H9 (cell line): ENCODE results near the gene TAS2R46. TPM values are rescaled to one million over a fixed set of nuclear protein-coding genes. Genes with fewer than 3 reads are reported as not detected.

Source experiments
- DNase-seq: peaks from one replicate; pipeline ENCODE4 v3.0.0-alpha.2; 2017
- H2AFZ ChIP-seq: one replicate; pipeline ENCODE4 v1.6.1; 2013; ENCODE audit warnings: mild to moderate bottlenecking, low read length, control low read depth, moderate library complexity
- H2AK5ac ChIP-seq: 2 replicates; pipeline ENCODE4 v1.6.1; 2013; ENCODE audit warnings: low read length, control low read depth, mixed read lengths; ENCODE audit not compliant: insufficient read length
- H2BK120ac ChIP-seq: one replicate; pipeline ENCODE4 v1.6.1; 2013; ENCODE audit warnings: low read depth, mild to moderate bottlenecking, low read length, control low read depth, inconsistent platforms; ENCODE audit not compliant: poor library complexity, severe bottlenecking
- H2BK12ac ChIP-seq: 2 replicates; pipeline ENCODE4 v1.6.1; 2013; ENCODE audit warnings: low read length, control low read depth, mixed read lengths, low read depth; ENCODE audit not compliant: insufficient read length
- H2BK15ac ChIP-seq: 2 replicates; pipeline ENCODE4 v1.6.1; 2013; ENCODE audit warnings: low read depth, low read length, control low read depth
- H2BK20ac ChIP-seq: one replicate; pipeline ENCODE4 v1.6.1; 2013; ENCODE audit warnings: low read depth, mild to moderate bottlenecking, low read length, control low read depth, inconsistent platforms; ENCODE audit not compliant: poor library complexity, severe bottlenecking
- H2BK5ac ChIP-seq: 2 replicates; pipeline ENCODE4 v1.6.1; 2013; ENCODE audit warnings: low read length, control low read depth, mixed read lengths; ENCODE audit not compliant: insufficient read length
- H3K14ac ChIP-seq: 2 replicates; pipeline ENCODE4 v1.6.1; 2013; ENCODE audit warnings: low read length, control low read depth; ENCODE audit not compliant: insufficient read depth
- H3K18ac ChIP-seq: 2 replicates; pipeline ENCODE4 v1.6.1; 2013; ENCODE audit warnings: low read depth, mild to moderate bottlenecking, mixed read lengths, low read length, control low read depth; ENCODE audit not compliant: insufficient read length
- H3K23ac ChIP-seq: 2 replicates; pipeline ENCODE4 v1.6.1; 2013; ENCODE audit warnings: low read length, control low read depth, mixed read lengths, low read depth; ENCODE audit not compliant: insufficient read length
- H3K23me2 ChIP-seq: 2 replicates; pipeline ENCODE4 v1.6.1; 2013; ENCODE audit warnings: low read depth, mild to moderate bottlenecking, mixed read lengths, low read length, control low read depth; ENCODE audit not compliant: insufficient read length, poor library complexity, severe bottlenecking
- H3K27ac ChIP-seq: 2 replicates; pipeline ENCODE4 v1.5.1; 2013; ENCODE audit warnings: low read length, control low read depth, mixed read lengths, low read depth; ENCODE audit not compliant: insufficient read length
- H3K27me3 ChIP-seq: 2 replicates; pipeline ENCODE4 v1.6.1; 2013; ENCODE audit warnings: low read length, control low read depth, inconsistent platforms; ENCODE audit not compliant: insufficient read depth
- H3K4ac ChIP-seq: 2 replicates; pipeline ENCODE4 v1.6.1; 2013; ENCODE audit warnings: low read depth, mild to moderate bottlenecking, control low read depth, inconsistent platforms, low read length, moderate library complexity
- H3K4me1 ChIP-seq: 2 replicates; pipeline ENCODE4 v1.6.1; 2013; ENCODE audit warnings: low read length, control low read depth, inconsistent platforms; ENCODE audit not compliant: insufficient read depth
- H3K4me2 ChIP-seq: 2 replicates; pipeline ENCODE4 v1.6.1; 2013; ENCODE audit warnings: low read length, control low read depth, mixed read lengths; ENCODE audit not compliant: insufficient read length, insufficient read depth
- H3K56ac ChIP-seq: 2 replicates; pipeline ENCODE4 v1.6.1; 2013; ENCODE audit warnings: low read depth, mild to moderate bottlenecking, mixed read lengths, low read length, control low read depth; ENCODE audit not compliant: insufficient read length
- H3K79me1 ChIP-seq: 2 replicates; pipeline ENCODE4 v1.6.1; 2013; ENCODE audit warnings: low read depth, mild to moderate bottlenecking, moderate library complexity, low read length, control low read depth, inconsistent platforms; ENCODE audit not compliant: insufficient read depth, poor library complexity, severe bottlenecking
- H3K79me2 ChIP-seq: 2 replicates; pipeline ENCODE4 v1.6.1; 2013; ENCODE audit warnings: low read length, control low read depth, inconsistent platforms; ENCODE audit not compliant: insufficient read depth
- H3K9ac ChIP-seq: 2 replicates; pipeline ENCODE4 v1.6.1; 2013; ENCODE audit warnings: low read length, control low read depth, mixed read lengths; ENCODE audit not compliant: insufficient read length; ENCODE audit errors: extremely low read depth
- H3K9me3 ChIP-seq: one replicate; pipeline ENCODE4 v1.6.1; 2013; ENCODE audit warnings: low read depth, low read length, inconsistent platforms; ENCODE audit not compliant: control insufficient read depth
- H3T11ph ChIP-seq: one replicate; pipeline ENCODE4 v1.6.1; 2013; ENCODE audit warnings: mild to moderate bottlenecking, low read length, control low read depth, inconsistent platforms
- H4K20me1 ChIP-seq: one replicate; pipeline ENCODE4 v1.6.1; 2013; ENCODE audit not compliant: control insufficient read depth, insufficient read length, insufficient read depth
- H4K5ac ChIP-seq: 2 replicates; pipeline ENCODE4 v1.6.1; 2013; ENCODE audit warnings: low read depth, mild to moderate bottlenecking, mixed read lengths, low read length, control low read depth; ENCODE audit not compliant: insufficient read length
- H4K8ac ChIP-seq: replicated peaks from 2 replicates; pipeline ENCODE4 v1.6.1; 2013; ENCODE audit warnings: low read length, control low read depth, mixed read lengths, low read depth; ENCODE audit not compliant: insufficient read length
- H4K91ac ChIP-seq: 2 replicates; pipeline ENCODE4 v1.6.1; 2013; ENCODE audit warnings: low read depth, mild to moderate bottlenecking, moderate library complexity, mixed read lengths, low read length, control low read depth; ENCODE audit not compliant: insufficient read length
- H3K27ac Mint-ChIP-seq, 3 experiments: 2 replicates in 2 of 3; 3 replicates in 1 of 3; pipeline ENCODE4 v1.8.0; 2020 to 2021; ENCODE audit warnings: mixed read lengths in 3 of 3, mild to moderate bottlenecking in 1 of 3, moderate library complexity in 1 of 3
- H3K27me3 Mint-ChIP-seq: 2 replicates; pipeline ENCODE4 v1.8.0; 2021; ENCODE audit warnings: low read depth, mild to moderate bottlenecking, moderate library complexity, mixed read lengths
- H3K36me3 Mint-ChIP-seq, 3 experiments: 2 replicates in 2 of 3; 3 replicates in 1 of 3; pipeline ENCODE4 v1.8.0; 2020 to 2021; ENCODE audit warnings: low read depth in 3 of 3, mixed read lengths in 3 of 3; ENCODE audit not compliant: insufficient read depth in 1 of 3
- H3K4me1 Mint-ChIP-seq, 2 experiments: 2 replicates each; pipeline ENCODE4 v1.8.0; 2020; ENCODE audit warnings: mixed read lengths in 2 of 2
- H3K4me3 Mint-ChIP-seq, 2 experiments: 2 replicates in 1 of 2; 3 replicates in 1 of 2; pipeline ENCODE4 v1.8.0; 2020 to 2021; ENCODE audit warnings: mild to moderate bottlenecking in 2 of 2, mixed read lengths in 2 of 2, moderate library complexity in 1 of 2
- H3K9me3 Mint-ChIP-seq, 2 experiments: 2 replicates in 1 of 2; 3 replicates in 1 of 2; pipeline ENCODE4 v1.8.0; 2020; ENCODE audit warnings: mild to moderate bottlenecking in 2 of 2, mixed read lengths in 2 of 2, moderate library complexity in 1 of 2
- CTCF ChIP-seq: fragments of 200-600 bp; sonication (generic); conservative IDR thresholded peaks from 3 replicates; pipeline ENCODE4 v1.8.0; 2021; ENCODE audit warnings: antibody characterized with exemption, mild to moderate bottlenecking
- WGBS: extraction: QIAGEN DNeasy Blood & Tissue Kit; methylation state at CpG from one replicate; pipeline ENCODE4 v1.1.7; 2013; ENCODE audit warnings: missing lambda C conversion rate, low lambda C conversion rate, mixed read lengths; ENCODE audit not compliant: insufficient read length; ENCODE audit errors: extremely low coverage; 5-methylcytosine and 5-hydroxymethylcytosine counted together
- total RNA-seq: library from RNA; stranded (reverse); gene quantifications from 2 replicates; pipeline ENCODE4 v1.2.1, GENCODE V29; 2021

TAS2R46 gene
- total RNA-seq, 1 experiment from 2014 or later: 1.2 TPM

- H2BK5ac ChIP-seq: no peak overlapping the region
- Mint-ChIP-seq H3K9me3 (no peaks in the 10 kb centered on the region; a peak in 2 of 5 replicates), H3K27me3 (no peaks in the 10 kb centered on the region), H3K27ac (no peak overlapping the region), H3K36me3 (peaks cover 20 to 29% (median 29%) of the 10 kb centered on the region in 3 experiments), H3K4me3 (no peak overlapping the region), H3K4me1 (no peaks in the 10 kb centered on the region)
- no peak overlapping the region for H3K18ac ChIP-seq
- no peak overlapping the region for H3K27ac ChIP-seq
- no peak for DNase-seq
- H3K14ac ChIP-seq: no peak overlapping the region
- H3K23ac ChIP-seq: no peak overlapping the region
- H4K5ac ChIP-seq: no peak overlapping the region
- no peak overlapping the region for H2BK20ac ChIP-seq
- no peaks in the 10 kb centered on the region for H3K9me3 ChIP-seq
- H3K23me2 ChIP-seq: no peaks in the 10 kb centered on the region
- no peak overlapping the region for H2BK15ac ChIP-seq
- TF ChIP-seq CTCF: no peak
- H2BK120ac ChIP-seq: no peak overlapping the region
- H2BK12ac ChIP-seq: no peak overlapping the region
- H2AFZ ChIP-seq: no peak overlapping the region
- no peak overlapping the region for H4K8ac ChIP-seq
- WGBS: no CpG with 5 or more reads among the region's 1 CpG
- no peaks in the 10 kb centered on the region for H4K20me1 ChIP-seq
- no peak overlapping the region for H3T11ph ChIP-seq
- H3K4me2 ChIP-seq: no peak overlapping the region
- H3K4ac ChIP-seq: no peak overlapping the region
- 0 out of 2 replicates have a peak, but pooled peaks cover 2% of the 10 kb centered on the region for H3K79me2 ChIP-seq
- no peaks in the 10 kb centered on the region for H3K27me3 ChIP-seq
- no peak overlapping the region for H3K56ac ChIP-seq
- no peak overlapping the region for H4K91ac ChIP-seq
- no peaks in the 10 kb centered on the region for H3K79me1 ChIP-seq
- H3K4me1 ChIP-seq: no peaks in the 10 kb centered on the region
- H3K9ac ChIP-seq: no peak overlapping the region
- no peak overlapping the region for H2AK5ac ChIP-seq
Measured at GRCh38 chr12:11040162-11040561, 21.9 kb downstream of the TAS2R46 start.
